NB4 (cell line): ENCODE results near the gene GYS2.

ENCODE experiments used
- DNase-seq: peaks from one replicate; pipeline ENCODE4 v3.0.0; 2010; ENCODE audit warnings: low read depth
- H3K4me3 ChIP-seq: one replicate; pipeline ENCODE4 v1.5.1; 2011; ENCODE audit warnings: mild to moderate bottlenecking, low read depth, low read length, moderate library complexity
- MAX ChIP-seq: IDR thresholded peaks from 2 replicates; pipeline ENCODE4 v1.6.1; 2011; ENCODE audit warnings: low read depth, low read length
- MYC ChIP-seq: IDR thresholded peaks from 2 replicates; pipeline ENCODE4 v1.6.1; 2011; ENCODE audit warnings: low read depth, low read length
- POLR2A ChIP-seq: IDR thresholded peaks from 2 replicates; pipeline ENCODE4 v1.6.1; 2011; ENCODE audit warnings: mild to moderate bottlenecking; ENCODE audit not compliant: insufficient read length; ENCODE audit errors: extremely low read depth
- TF ChIP-seq, protein P1 (sequence below): IDR thresholded peaks from one replicate; pipeline ENCODE4 v1.5.1; 2012; ENCODE audit warnings: low read depth, low read length

GYS2 gene

DNA sequence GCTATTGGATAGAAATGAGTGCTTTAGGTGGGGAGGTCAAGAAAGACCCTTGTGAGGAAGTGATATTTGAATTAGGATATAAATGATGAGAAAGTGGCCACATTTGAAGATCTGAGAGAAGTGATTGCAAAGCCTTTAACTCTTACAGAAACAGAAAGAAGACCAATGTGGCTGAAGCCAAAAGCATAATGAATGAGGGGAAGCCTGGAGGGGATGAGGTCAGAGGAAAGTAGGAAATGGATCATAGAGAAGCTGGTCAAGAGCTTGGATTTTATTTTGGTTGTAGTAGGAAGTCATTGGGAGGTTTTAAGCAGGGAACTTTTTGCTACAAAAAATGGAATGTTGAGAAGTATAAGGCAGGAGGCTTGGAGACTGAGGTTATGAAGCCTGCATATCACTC lies 3.5 kb upstream of the GYS2 start:
- no peak for DNase-seq
- TF ChIP-seq MAX, result no peak
- TF ChIP-seq POLR2A, result no peak
- TF ChIP-seq, protein P1, sequence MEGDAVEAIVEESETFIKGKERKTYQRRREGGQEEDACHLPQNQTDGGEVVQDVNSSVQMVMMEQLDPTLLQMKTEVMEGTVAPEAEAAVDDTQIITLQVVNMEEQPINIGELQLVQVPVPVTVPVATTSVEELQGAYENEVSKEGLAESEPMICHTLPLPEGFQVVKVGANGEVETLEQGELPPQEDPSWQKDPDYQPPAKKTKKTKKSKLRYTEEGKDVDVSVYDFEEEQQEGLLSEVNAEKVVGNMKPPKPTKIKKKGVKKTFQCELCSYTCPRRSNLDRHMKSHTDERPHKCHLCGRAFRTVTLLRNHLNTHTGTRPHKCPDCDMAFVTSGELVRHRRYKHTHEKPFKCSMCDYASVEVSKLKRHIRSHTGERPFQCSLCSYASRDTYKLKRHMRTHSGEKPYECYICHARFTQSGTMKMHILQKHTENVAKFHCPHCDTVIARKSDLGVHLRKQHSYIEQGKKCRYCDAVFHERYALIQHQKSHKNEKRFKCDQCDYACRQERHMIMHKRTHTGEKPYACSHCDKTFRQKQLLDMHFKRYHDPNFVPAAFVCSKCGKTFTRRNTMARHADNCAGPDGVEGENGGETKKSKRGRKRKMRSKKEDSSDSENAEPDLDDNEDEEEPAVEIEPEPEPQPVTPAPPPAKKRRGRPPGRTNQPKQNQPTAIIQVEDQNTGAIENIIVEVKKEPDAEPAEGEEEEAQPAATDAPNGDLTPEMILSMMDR, result no peak
- no peak for TF ChIP-seq MYC
- H3K4me3 ChIP-seq, result no peak overlapping the region

DNA sequence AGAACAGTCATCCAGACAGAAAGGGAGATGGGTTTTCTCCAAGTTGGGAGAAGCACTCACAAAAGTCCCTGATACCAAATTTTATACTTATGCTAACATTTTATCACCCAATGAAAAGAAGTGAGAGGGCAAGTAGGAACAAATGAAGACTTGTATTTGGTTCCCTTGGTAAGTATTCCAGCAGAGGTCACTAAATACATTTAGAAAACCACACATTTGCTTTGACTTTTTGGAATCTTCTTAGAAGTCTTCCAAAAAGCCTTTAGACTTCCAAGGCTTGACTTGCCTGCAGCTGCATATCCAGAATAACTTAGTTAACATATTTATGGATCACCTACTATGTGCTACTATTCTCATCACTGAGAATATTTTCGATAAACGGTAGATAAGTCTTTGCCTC lies 3.1 kb upstream of the GYS2 start:
- peak; percentile 57 for DNase-seq
- no peak overlapping the region for H3K4me3 ChIP-seq

GRCh38 chr12:21606175-21606574 lies 1.5 kb upstream of the GYS2 start:
- no peak for DNase-seq
- TF ChIP-seq POLR2A (no peak), MAX (no peak), MYC (no peak)
- TF ChIP-seq, protein P1, result no peak

More for the DNA sequence above, 3.1 kb upstream of the GYS2 start:
- no peak for TF ChIP-seq MYC
- TF ChIP-seq, protein P1, result peak; percentile 19

DNA sequence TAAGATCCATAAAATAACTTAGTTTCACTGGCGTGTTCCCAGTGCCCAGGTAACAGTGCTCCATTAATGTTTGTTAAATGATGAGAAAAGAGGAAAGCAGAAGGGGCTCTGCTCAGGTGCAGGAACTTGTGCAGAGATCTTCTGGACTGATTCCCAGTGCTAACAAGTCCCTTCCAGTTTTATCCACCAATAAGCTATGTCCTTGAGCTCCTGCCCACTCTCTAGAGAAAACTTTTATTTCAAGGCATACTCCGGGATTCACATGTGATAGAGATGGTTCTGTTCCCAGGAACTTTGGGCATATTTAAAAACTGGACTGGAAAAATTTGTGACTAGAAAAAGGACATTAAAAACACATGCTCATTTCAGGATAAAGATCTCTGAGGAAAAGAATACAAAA lies 1.9 kb downstream of the GYS2 start:
- H3K4me3 ChIP-seq, result no peak overlapping the region
- TF ChIP-seq MAX (no peak), POLR2A (no peak), MYC (no peak)
- TF ChIP-seq, protein P1, result no peak
- no peak for DNase-seq

More at GRCh38 chr12:21606175-21606574, 1.5 kb upstream of the GYS2 start:
- no peak overlapping the region for H3K4me3 ChIP-seq

- TF ChIP-seq MYC (no peak), POLR2A (no peak), MAX (no peak)
- TF ChIP-seq, protein P1, result no peak
- no peak for DNase-seq
- H3K4me3 ChIP-seq, result no peak overlapping the region
These were observed 4.5 kb downstream of the GYS2 start for GRCh38 chr12:21600196-21600595.
